Skeletal muscle tissue (tissue), 4 donors: ENCODE measurements around the gene DOHH. TPM values are rescaled to one million over a fixed set of nuclear protein-coding genes. Genes with fewer than 3 reads are reported as not detected.

Experiments used
- H3K27ac ChIP-seq: one replicate; pipeline ENCODE4 v1.7.0; 2013; ENCODE audit warnings: mild to moderate bottlenecking, low read depth, low read length, inconsistent platforms
- H3K27me3 ChIP-seq, 3 donors: one replicate each; pipeline ENCODE4 v1.7.0; 2013; ENCODE audit warnings: low read length in 3 of 3; ENCODE audit not compliant: control insufficient read depth in 3 of 3, insufficient read depth in 3 of 3
- H3K36me3 ChIP-seq, 3 donors: one replicate each; pipeline ENCODE4 v1.7.0; 2013; ENCODE audit warnings: low read length in 3 of 3; ENCODE audit not compliant: control insufficient read depth in 3 of 3, insufficient read depth in 3 of 3
- H3K4me1 ChIP-seq, 3 donors: one replicate each; pipeline ENCODE4 v1.7.0; 2013; ENCODE audit warnings: low read length in 3 of 3, mild to moderate bottlenecking in 3 of 3; ENCODE audit not compliant: control insufficient read depth in 3 of 3, insufficient read depth in 3 of 3
- H3K4me3 ChIP-seq, 3 donors: one replicate each; pipeline ENCODE4 v1.7.0; 2013; ENCODE audit warnings: low read length in 3 of 3
- H3K9ac ChIP-seq, 3 donors: one replicate each; pipeline ENCODE4 v1.7.0; 2013; ENCODE audit warnings: low read length in 3 of 3, mild to moderate bottlenecking in 3 of 3, moderate library complexity in 2 of 3, low read depth in 1 of 3
- H3K9me3 ChIP-seq, 3 donors: one replicate each; pipeline ENCODE4 v1.7.0; 2013; ENCODE audit warnings: low read length in 3 of 3; ENCODE audit not compliant: control insufficient read depth in 3 of 3
- total RNA-seq: library from RNA; depleted of rRNA; stranded (reverse); fragments of >200 nt; gene quantifications from one replicate; pipeline ENCODE4 v1.2.3, GENCODE V29; 2014
- donor health status: Osteomylitis.

Gene DOHH
- total RNA-seq, 1 donor from 2014 or later: 9.4 TPM

GRCh38 chr19:3505598-3506383 lies 5.3 kb upstream of the DOHH start, which contains the start of gene FZR1:
TSS of gene FZR1 (plus strand) at chr19:3506311. CDS start at chr19:3522990, 16,679 bp downstream.
- Histone ChIP-seq H3K27me3 (no peaks in the 10 kb centered on the region), H3K4me1 (peaks cover 13 to 35% (median 20%) of the 10 kb centered on the region in 3 donors), H3K27ac (peak within 1 kb of the TSS; percentile 79), H3K4me3 (peak within 1 kb of the TSS; percentile 96 to 98 (median 98)), H3K9ac (peak within 1 kb of the TSS; percentile 77 to 90 (median 89)), H3K9me3 (no peaks in the 10 kb centered on the region), H3K36me3 (peaks cover 2 to 8% (median 6%) of the 10 kb centered on the region in 3 donors)

GRCh38 chr19:3504735-3505134 lies 4.3 kb upstream of the DOHH start:
- Histone ChIP-seq H3K27me3 (no peaks in the 10 kb centered on the region), H3K4me1 (peaks cover 17 to 39% (median 25%) of the 10 kb centered on the region in 3 donors), H3K9me3 (no peaks in the 10 kb centered on the region), H3K36me3 (peaks cover 0 to 6% (median 2%) of the 10 kb centered on the region in 3 donors), H3K9ac (no peak overlapping the region), H3K27ac (no peak overlapping the region), H3K4me3 (no peak overlapping the region)

GRCh38 chr19:3503036-3503572 lies 2.6 kb upstream of the DOHH start:
- no peak overlapping the region for H3K4me3 ChIP-seq
- H3K9ac ChIP-seq: no peak overlapping the region
- H3K9me3 ChIP-seq: no peaks in the 10 kb centered on the region
- H3K4me1 ChIP-seq: peaks cover 25 to 40% (median 32%) of the 10 kb centered on the region in 3 donors
- peaks cover 0 to 1% (median 0%) of the 10 kb centered on the region in 3 donors for H3K36me3 ChIP-seq
- H3K27ac ChIP-seq: no peak overlapping the region
- no peaks in the 10 kb centered on the region for H3K27me3 ChIP-seq

GRCh38 chr19:3501780-3502179 lies 1.3 kb upstream of the DOHH start:
- H3K4me1 ChIP-seq: peaks cover 17 to 29% (median 22%) of the 10 kb centered on the region in 3 donors
- no peak overlapping the region for H3K9ac ChIP-seq
- no peak overlapping the region for H3K27ac ChIP-seq
- no peak overlapping the region for H3K4me3 ChIP-seq
- no peaks in the 10 kb centered on the region for H3K9me3 ChIP-seq
- H3K27me3 ChIP-seq: no peaks in the 10 kb centered on the region
- peaks cover 0 to 7% (median 5%) of the 10 kb centered on the region in 3 donors for H3K36me3 ChIP-seq

- Histone ChIP-seq H3K27me3 (no peaks in the 10 kb centered on the region), H3K36me3 (peaks cover 11 to 21% (median 18%) of the 10 kb centered on the region in 3 donors), H3K4me3 (peak overlapping the region; percentile 98 to 100 (median 98)), H3K9ac (peak overlapping the region; percentile 94 to 99 (median 99)), H3K9me3 (no peaks in the 10 kb centered on the region), H3K27ac (peak overlapping the region; percentile 94), H3K4me1 (peaks cover 12 to 21% (median 16%) of the 10 kb centered on the region in 3 donors)
Measured at GRCh38 chr19:3499738-3500428, 591 bp downstream of the DOHH start.

GRCh38 chr19:3497757-3498520 lies 2.5 kb downstream of the DOHH start:
- no peaks in the 10 kb centered on the region for H3K9me3 ChIP-seq
- H3K27ac ChIP-seq: no peak overlapping the region
- H3K9ac ChIP-seq: no peak overlapping the region
- no peak overlapping the region for H3K4me3 ChIP-seq
- H3K4me1 ChIP-seq: peaks cover 12 to 21% (median 16%) of the 10 kb centered on the region in 3 donors
- peaks cover 15 to 30% (median 29%) of the 10 kb centered on the region in 3 donors for H3K36me3 ChIP-seq
- H3K27me3 ChIP-seq: no peaks in the 10 kb centered on the region

- Histone ChIP-seq H3K9me3 (no peaks in the 10 kb centered on the region), H3K27ac (no peak overlapping the region), H3K4me1 (peaks cover 12 to 21% (median 16%) of the 10 kb centered on the region in 3 donors), H3K9ac (no peak overlapping the region), H3K36me3 (peaks cover 20 to 36% (median 35%) of the 10 kb centered on the region in 3 donors), H3K4me3 (no peak overlapping the region), H3K27me3 (no peaks in the 10 kb centered on the region)
Measured at GRCh38 chr19:3496392-3497273, 3.8 kb downstream of the DOHH start.

- peaks cover 5 to 8% (median 6%) of the 10 kb centered on the region in 3 donors for H3K4me1 ChIP-seq
- no peak overlapping the region for H3K4me3 ChIP-seq
- H3K27me3 ChIP-seq: no peaks in the 10 kb centered on the region
- no peak overlapping the region for H3K9ac ChIP-seq
- no peak overlapping the region for H3K27ac ChIP-seq
- H3K9me3 ChIP-seq: no peaks in the 10 kb centered on the region
- H3K36me3 ChIP-seq: peaks cover 26 to 41% (median 35%) of the 10 kb centered on the region in 3 donors
Measured at GRCh38 chr19:3494559-3494958, 5.9 kb downstream of the DOHH start.

- H3K9ac ChIP-seq: no peak overlapping the region
- H3K27me3 ChIP-seq: no peaks in the 10 kb centered on the region
- peaks cover 1 to 3% (median 2%) of the 10 kb centered on the region in 3 donors for H3K4me1 ChIP-seq
- H3K4me3 ChIP-seq: no peak overlapping the region
- peaks cover 26 to 41% (median 35%) of the 10 kb centered on the region in 3 donors for H3K36me3 ChIP-seq
- no peaks in the 10 kb centered on the region for H3K9me3 ChIP-seq
- H3K27ac ChIP-seq: no peak overlapping the region
Measured at GRCh38 chr19:3494051-3494450, 6.4 kb downstream of the DOHH start.
